Activated naive CD4-positive, alpha-beta T cell treated with anti-CD3 and anti-CD28 coated beads, Interleukin-2, amount 50 U/mL, for 24 hours (primary cell): ENCODE measurements around the gene DIS3L2.
"Not testable (repeated sequence)": the region's sequence is repeated elsewhere in the genome, so short reads cannot be mapped to it uniquely, and the experiment has no call there.

ENCODE experiments used
- H3K27ac Mint-ChIP-seq: one replicate; pipeline ENCODE4 v1.8.0; 2021; ENCODE audit warnings: mild to moderate bottlenecking, mixed read lengths
- H3K27me3 Mint-ChIP-seq: one replicate; pipeline ENCODE4 v1.8.0; 2021; ENCODE audit warnings: mixed read lengths
- H3K36me3 Mint-ChIP-seq: one replicate; pipeline ENCODE4 v1.8.0; 2021; ENCODE audit warnings: mixed read lengths
- H3K4me1 Mint-ChIP-seq: one replicate; pipeline ENCODE4 v1.8.0; 2021; ENCODE audit warnings: mixed read lengths
- H3K4me3 Mint-ChIP-seq: one replicate; pipeline ENCODE4 v1.8.0; 2021; ENCODE audit warnings: mild to moderate bottlenecking, mixed read lengths
- H3K9me3 Mint-ChIP-seq: one replicate; pipeline ENCODE4 v1.8.0; 2021; ENCODE audit warnings: mixed read lengths

Gene DIS3L2

DNA sequence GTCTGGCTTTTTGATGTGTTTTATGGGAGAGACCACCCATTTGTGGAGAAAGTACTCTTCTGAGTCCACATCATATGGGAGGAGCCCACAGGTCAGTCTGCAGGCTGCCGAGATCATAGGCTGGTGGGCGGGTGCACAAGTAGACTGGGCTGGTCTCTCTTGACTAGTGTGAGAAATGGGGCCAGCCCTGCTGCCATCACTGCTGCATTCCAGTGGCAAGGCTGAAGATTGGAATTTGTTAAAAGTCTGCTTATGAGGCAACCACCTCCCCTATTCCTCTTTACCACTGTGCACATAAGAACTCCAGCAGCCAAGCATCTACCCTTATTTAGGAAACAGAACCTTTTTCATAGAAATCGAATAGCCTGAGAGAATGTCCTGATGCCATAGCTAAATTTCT lies 200.7 kb downstream of the DIS3L2 start:
- Mint-ChIP-seq H3K36me3 (peaks cover 18% of the 10 kb centered on the region), H3K4me3 (no peak overlapping the region), H3K9me3 (no peaks in the 10 kb centered on the region)

DNA sequence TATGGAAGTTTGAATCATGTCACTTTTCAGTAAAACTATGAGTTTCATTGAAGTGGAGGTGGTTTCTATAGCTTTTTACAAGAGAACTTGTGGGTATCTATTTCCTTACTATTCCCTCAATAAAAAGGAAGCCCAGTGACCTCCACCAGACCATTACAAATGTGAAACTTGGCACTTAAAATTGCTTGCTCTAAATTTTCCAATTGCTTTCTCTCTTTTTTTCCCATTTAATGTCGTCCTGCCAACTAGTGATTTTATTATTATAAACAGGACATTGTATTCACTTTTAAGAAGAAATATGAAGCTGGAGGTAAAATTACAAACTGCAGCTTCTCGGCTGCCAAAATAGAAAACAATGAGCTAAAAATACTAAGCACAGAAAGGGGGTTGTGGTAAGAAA lies 208.9 kb downstream of the DIS3L2 start:
- no peak overlapping the region for H3K27ac Mint-ChIP-seq
- peaks cover 3% of the 10 kb centered on the region for H3K4me1 Mint-ChIP-seq
- H3K4me3 Mint-ChIP-seq: no peak overlapping the region
- no peaks in the 10 kb centered on the region for H3K9me3 Mint-ChIP-seq
- peaks cover 11% of the 10 kb centered on the region for H3K36me3 Mint-ChIP-seq
- H3K27me3 Mint-ChIP-seq: no peaks in the 10 kb centered on the region

More for the DNA sequence above, 200.7 kb downstream of the DIS3L2 start:
- H3K27ac Mint-ChIP-seq: no peak overlapping the region
- no peaks in the 10 kb centered on the region for H3K27me3 Mint-ChIP-seq
- no peaks in the 10 kb centered on the region for H3K4me1 Mint-ChIP-seq

DNA sequence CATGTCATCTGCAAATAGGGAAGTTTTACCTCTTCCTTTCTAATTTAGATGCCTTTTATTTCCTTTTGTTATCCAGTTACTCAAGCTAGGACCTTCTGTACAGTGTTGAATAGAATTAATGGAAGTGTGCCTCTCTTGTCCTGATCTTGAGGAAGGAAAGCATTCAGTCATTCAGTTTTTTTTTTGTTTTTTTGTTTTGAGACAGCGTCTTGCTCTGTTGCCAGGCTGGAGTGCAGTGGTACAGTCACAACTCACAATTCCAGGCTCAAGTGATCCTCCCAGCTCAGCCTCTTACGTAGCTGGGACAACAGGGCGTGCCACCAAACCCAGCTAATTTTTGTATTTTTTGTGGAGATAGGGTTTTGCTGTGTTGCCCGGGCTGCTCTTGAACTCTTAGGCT lies 213.1 kb downstream of the DIS3L2 start:
- no peak overlapping the region for H3K4me3 Mint-ChIP-seq
- H3K9me3 Mint-ChIP-seq: no peaks in the 10 kb centered on the region
- H3K27me3 Mint-ChIP-seq: no peaks in the 10 kb centered on the region
- no peak overlapping the region for H3K27ac Mint-ChIP-seq
- H3K36me3 Mint-ChIP-seq: peaks cover 18% of the 10 kb centered on the region
- peaks cover 3% of the 10 kb centered on the region for H3K4me1 Mint-ChIP-seq

GRCh38 chr2:232176587-232176986 lies 215.1 kb downstream of the DIS3L2 start:
- H3K27me3 Mint-ChIP-seq: not testable (repeated sequence)

GRCh38 chr2:232183279-232183678 lies 221.8 kb downstream of the DIS3L2 start:
- no peaks in the 10 kb centered on the region for H3K9me3 Mint-ChIP-seq
- no peaks in the 10 kb centered on the region for H3K4me1 Mint-ChIP-seq
- peaks cover 24% of the 10 kb centered on the region for H3K36me3 Mint-ChIP-seq
- H3K27me3 Mint-ChIP-seq: no peaks in the 10 kb centered on the region
- H3K4me3 Mint-ChIP-seq: no peak overlapping the region
- no peak overlapping the region for H3K27ac Mint-ChIP-seq

More at GRCh38 chr2:232176587-232176986, 215.1 kb downstream of the DIS3L2 start:
- H3K36me3 Mint-ChIP-seq: peaks cover 21% of the 10 kb centered on the region
- H3K4me3 Mint-ChIP-seq, H3K9me3 Mint-ChIP-seq, H3K27ac Mint-ChIP-seq, H3K4me1 Mint-ChIP-seq: not testable (repeated sequence)

DNA sequence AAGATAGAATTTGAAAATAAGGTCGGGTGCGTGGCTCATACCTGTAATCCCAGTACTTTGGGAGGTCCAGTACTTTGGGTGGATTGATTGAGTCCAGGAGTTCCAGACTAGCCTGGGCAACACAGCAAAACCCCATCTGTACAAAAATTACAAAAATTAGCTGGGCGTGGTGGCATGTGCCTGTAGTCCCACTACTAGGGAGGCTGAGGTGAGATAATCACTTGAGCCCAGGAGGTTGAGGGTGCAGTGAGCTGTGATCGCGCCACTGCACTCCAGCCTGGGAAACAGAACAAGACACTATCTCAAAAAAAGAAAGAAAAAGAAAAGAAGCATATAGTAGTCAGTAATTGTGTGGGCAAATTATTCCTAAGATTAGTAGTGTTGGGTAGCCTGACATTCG lies 222.8 kb downstream of the DIS3L2 start:
- Mint-ChIP-seq H3K9me3 (no peaks in the 10 kb centered on the region), H3K27ac (no peak overlapping the region), H3K4me1 (no peaks in the 10 kb centered on the region), H3K27me3 (no peaks in the 10 kb centered on the region), H3K4me3 (no peak overlapping the region), H3K36me3 (peaks cover 24% of the 10 kb centered on the region)

DNA sequence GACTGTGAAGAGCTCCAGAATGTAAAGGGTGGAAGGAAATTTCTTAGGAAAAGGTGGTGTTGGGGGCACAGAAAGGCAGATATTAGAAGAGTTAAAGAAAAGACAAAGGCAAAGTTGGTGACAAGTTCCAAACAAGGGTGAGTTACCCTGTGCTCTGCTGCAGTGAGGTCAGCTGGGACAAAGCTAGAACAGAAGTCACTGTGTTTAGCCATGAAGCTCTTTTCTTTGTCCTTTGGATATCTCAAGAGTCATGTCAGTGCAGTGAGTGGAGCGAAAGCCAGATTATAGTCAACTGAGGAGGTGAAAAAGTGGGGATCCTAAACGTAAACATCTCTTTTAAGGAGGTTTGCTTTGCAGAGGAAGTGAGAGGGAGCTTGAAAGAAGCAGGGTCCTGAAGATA lies 229.3 kb downstream of the DIS3L2 start:
- H3K36me3 Mint-ChIP-seq: peaks cover 37% of the 10 kb centered on the region

DNA sequence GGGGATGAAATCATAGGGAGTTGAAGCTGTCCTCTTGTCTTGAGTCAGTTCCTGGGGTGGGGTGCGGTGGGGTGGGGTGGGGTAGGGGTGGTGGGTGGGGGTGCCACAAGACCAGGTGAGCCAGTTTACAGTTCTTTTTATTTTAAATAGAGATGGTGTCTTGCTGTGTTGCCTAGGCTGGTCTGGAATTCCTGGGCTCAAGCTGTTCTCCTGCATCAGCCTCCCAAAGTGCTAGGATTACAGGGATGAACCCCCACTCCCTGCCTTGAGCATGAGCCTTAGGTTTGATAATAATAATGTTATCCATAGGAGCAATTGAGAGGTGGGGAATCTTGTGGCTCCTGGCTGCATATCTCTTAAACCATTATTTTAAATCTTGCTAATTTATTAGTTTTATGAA lies 234.0 kb downstream of the DIS3L2 start:
- Mint-ChIP-seq H3K4me1 (no peaks in the 10 kb centered on the region), H3K36me3 (peaks cover 41% of the 10 kb centered on the region), H3K27ac (no peak overlapping the region), H3K27me3 (no peaks in the 10 kb centered on the region), H3K9me3 (peaks cover 6% of the 10 kb centered on the region), H3K4me3 (no peak overlapping the region)

More for the DNA sequence above, 229.3 kb downstream of the DIS3L2 start:
- no peak overlapping the region for H3K4me3 Mint-ChIP-seq
- no peaks in the 10 kb centered on the region for H3K27me3 Mint-ChIP-seq
- no peaks in the 10 kb centered on the region for H3K4me1 Mint-ChIP-seq
- peaks cover 6% of the 10 kb centered on the region for H3K9me3 Mint-ChIP-seq
- H3K27ac Mint-ChIP-seq: no peak overlapping the region

DNA sequence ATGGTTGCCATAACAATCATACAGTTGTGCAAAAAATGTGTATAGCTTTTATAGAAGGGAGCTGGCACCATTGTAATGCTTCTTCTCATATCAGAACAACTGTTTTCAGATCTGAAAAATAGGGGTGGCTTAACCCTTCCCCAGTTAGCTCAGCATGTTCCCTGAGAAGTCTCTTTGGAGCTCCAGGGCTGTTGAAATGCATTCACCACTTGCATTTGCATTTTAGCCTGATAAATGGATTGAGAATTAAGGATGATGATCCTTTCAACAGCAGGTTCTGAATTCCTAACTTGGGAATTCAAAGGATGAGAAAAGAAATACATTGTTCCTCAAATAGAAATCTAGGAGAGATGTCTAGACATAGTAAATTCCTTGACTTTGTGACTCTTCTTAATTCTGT lies 235.3 kb downstream of the DIS3L2 start:
- Mint-ChIP-seq H3K4me1 (no peaks in the 10 kb centered on the region), H3K4me3 (no peak overlapping the region), H3K27ac (no peak overlapping the region), H3K9me3 (peaks cover 6% of the 10 kb centered on the region), H3K27me3 (no peaks in the 10 kb centered on the region), H3K36me3 (peaks cover 36% of the 10 kb centered on the region)

- Mint-ChIP-seq H3K36me3 (peaks cover 20% of the 10 kb centered on the region), H3K4me1 (no peaks in the 10 kb centered on the region), H3K27me3 (no peaks in the 10 kb centered on the region), H3K27ac (no peak overlapping the region), H3K4me3 (no peak overlapping the region), H3K9me3 (no peaks in the 10 kb centered on the region)
Measured at GRCh38 chr2:232200195-232200594, 238.7 kb downstream of the DIS3L2 start.

- Mint-ChIP-seq H3K4me1 (no peaks in the 10 kb centered on the region), H3K4me3 (no peak overlapping the region), H3K36me3 (peaks cover 22% of the 10 kb centered on the region), H3K9me3 (no peaks in the 10 kb centered on the region), H3K27ac (no peak overlapping the region), H3K27me3 (no peaks in the 10 kb centered on the region)
Measured at GRCh38 chr2:232203166-232203891, 241.8 kb downstream of the DIS3L2 start.

GRCh38 chr2:232203936-232204335 lies 242.4 kb downstream of the DIS3L2 start:
- Mint-ChIP-seq H3K27ac (no peak overlapping the region), H3K36me3 (peaks cover 19% of the 10 kb centered on the region), H3K9me3 (no peaks in the 10 kb centered on the region), H3K4me1 (no peaks in the 10 kb centered on the region), H3K27me3 (no peaks in the 10 kb centered on the region), H3K4me3 (no peak overlapping the region)

- H3K27ac Mint-ChIP-seq: no peak overlapping the region
- no peaks in the 10 kb centered on the region for H3K9me3 Mint-ChIP-seq
- H3K36me3 Mint-ChIP-seq: peaks cover 20% of the 10 kb centered on the region
- no peaks in the 10 kb centered on the region for H3K27me3 Mint-ChIP-seq
- H3K4me3 Mint-ChIP-seq: no peak overlapping the region
- no peaks in the 10 kb centered on the region for H3K4me1 Mint-ChIP-seq
Measured at GRCh38 chr2:232204457-232204931, 243.0 kb downstream of the DIS3L2 start.

DNA sequence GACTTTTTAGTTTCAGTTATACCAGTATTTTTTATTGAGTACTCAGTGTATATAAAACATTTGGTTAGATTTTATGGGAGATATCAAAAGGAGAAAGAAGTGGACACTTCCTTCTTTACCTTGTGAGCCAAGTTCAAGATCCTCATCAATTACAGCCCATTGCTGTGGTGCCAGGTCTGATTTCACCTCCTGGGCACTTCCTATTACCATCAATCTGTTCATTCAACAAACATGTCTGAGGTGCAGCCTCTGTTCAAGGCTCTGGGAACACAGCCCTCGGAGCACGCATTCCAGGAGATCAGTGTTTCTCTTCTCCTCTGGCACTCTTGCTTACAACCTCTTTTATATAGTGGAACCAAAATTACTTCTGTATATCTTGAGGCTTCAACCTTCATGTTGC lies 245.7 kb downstream of the DIS3L2 start:
- no peak overlapping the region for H3K27ac Mint-ChIP-seq
- no peaks in the 10 kb centered on the region for H3K27me3 Mint-ChIP-seq
- no peaks in the 10 kb centered on the region for H3K4me1 Mint-ChIP-seq
- H3K4me3 Mint-ChIP-seq: no peak overlapping the region
- no peaks in the 10 kb centered on the region for H3K9me3 Mint-ChIP-seq
- peaks cover 26% of the 10 kb centered on the region for H3K36me3 Mint-ChIP-seq

DNA sequence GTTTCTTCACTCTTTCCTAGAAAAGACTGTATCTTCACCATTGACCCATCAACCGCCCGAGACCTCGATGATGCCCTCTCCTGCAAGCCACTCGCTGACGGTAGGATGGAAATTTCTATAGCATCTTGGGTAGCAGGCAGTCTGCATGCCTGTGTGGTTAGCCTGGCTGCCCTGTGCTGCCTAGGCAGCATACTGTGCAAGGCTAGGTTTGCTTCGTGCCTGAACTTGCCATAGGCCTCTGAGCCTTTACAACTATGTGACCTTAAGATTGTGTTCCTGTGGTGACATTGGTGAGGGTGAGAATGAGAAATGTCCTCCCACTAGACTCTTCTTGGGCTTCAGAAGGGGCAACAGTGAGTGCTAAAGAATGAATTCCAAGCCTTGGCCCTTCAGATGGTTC lies 248.8 kb downstream of the DIS3L2 start:
- H3K4me3 Mint-ChIP-seq: no peak overlapping the region
- no peaks in the 10 kb centered on the region for H3K9me3 Mint-ChIP-seq
- H3K27me3 Mint-ChIP-seq: no peaks in the 10 kb centered on the region
- H3K4me1 Mint-ChIP-seq: no peaks in the 10 kb centered on the region
- H3K27ac Mint-ChIP-seq: no peak overlapping the region
- H3K36me3 Mint-ChIP-seq: peaks cover 29% of the 10 kb centered on the region

- no peaks in the 10 kb centered on the region for H3K9me3 Mint-ChIP-seq
- H3K27me3 Mint-ChIP-seq: no peaks in the 10 kb centered on the region
- no peak overlapping the region for H3K4me3 Mint-ChIP-seq
- peaks cover 9% of the 10 kb centered on the region for H3K4me1 Mint-ChIP-seq
- peaks cover 32% of the 10 kb centered on the region for H3K36me3 Mint-ChIP-seq
- no peak overlapping the region for H3K27ac Mint-ChIP-seq
Measured at GRCh38 chr2:232211743-232212686, 250.5 kb downstream of the DIS3L2 start.
